NCI-H69 (cell line): ENCODE measurements around the gene ARPP21.

ENCODE experiments used
- DNase-seq: peaks from one replicate; lab custom pipeline; 2025; lab: John Stamatoyannopoulos, UW

The ARPP21 gene

GRCh38 chr3:35737527-35737926 is 98.2 kb downstream of the ARPP21 start:
- no peak for DNase-seq

- no peak for DNase-seq
Observed at GRCh38 chr3:35737934-35738706, 98.8 kb downstream of the ARPP21 start.

GRCh38 chr3:35739181-35739809 is 100.0 kb downstream of the ARPP21 start:
- DNase-seq: no peak

GRCh38 chr3:35739964-35740527 is 100.7 kb downstream of the ARPP21 start:
- no peak for DNase-seq

- DNase-seq: no peak
Observed at GRCh38 chr3:35743218-35743617, 103.9 kb downstream of the ARPP21 start.

- no peak for DNase-seq
Observed at GRCh38 chr3:35744419-35744818, 105.1 kb downstream of the ARPP21 start.

- no peak for DNase-seq
Observed at GRCh38 chr3:35745351-35745750, 106.0 kb downstream of the ARPP21 start.

- DNase-seq: no peak
Observed at GRCh38 chr3:35745802-35746484, 106.6 kb downstream of the ARPP21 start.

GRCh38 chr3:35746492-35746891 is 107.2 kb downstream of the ARPP21 start:
- DNase-seq: no peak

- DNase-seq: no peak
Observed at GRCh38 chr3:35748144-35748543, 108.8 kb downstream of the ARPP21 start.

GRCh38 chr3:35751207-35751606 is 111.9 kb downstream of the ARPP21 start:
- no peak for DNase-seq

- DNase-seq: no peak
Observed at GRCh38 chr3:35757991-35758757, 118.8 kb downstream of the ARPP21 start.

GRCh38 chr3:35760146-35760545 is 120.8 kb downstream of the ARPP21 start:
- no peak for DNase-seq

- DNase-seq: no peak
Observed at GRCh38 chr3:35761311-35761710, 122.0 kb downstream of the ARPP21 start.

GRCh38 chr3:35772381-35773015 is 133.2 kb downstream of the ARPP21 start:
- DNase-seq: no peak

- no peak for DNase-seq
Observed at GRCh38 chr3:35773417-35773816, 134.1 kb downstream of the ARPP21 start.

GRCh38 chr3:35776346-35776745 is 137.0 kb downstream of the ARPP21 start:
- DNase-seq: no peak

GRCh38 chr3:35777065-35777464 is 137.7 kb downstream of the ARPP21 start:
- DNase-seq: no peak

GRCh38 chr3:35777563-35778554 is 138.5 kb downstream of the ARPP21 start:
- no peak for DNase-seq

- DNase-seq: no peak
Observed at GRCh38 chr3:35779611-35780010, 140.3 kb downstream of the ARPP21 start.
